NCI-H748 (cell line): ENCODE measurements around the gene FECH.
"Not testable (repeated sequence)": the region's sequence is repeated elsewhere in the genome, so short reads cannot be mapped to it uniquely, and the experiment has no call there.

Source experiments
- DNase-seq: peaks from one replicate; lab custom pipeline; 2025; ENCODE audit not compliant: unreplicated experiment; lab: John Stamatoyannopoulos, UW

Gene FECH

DNA sequence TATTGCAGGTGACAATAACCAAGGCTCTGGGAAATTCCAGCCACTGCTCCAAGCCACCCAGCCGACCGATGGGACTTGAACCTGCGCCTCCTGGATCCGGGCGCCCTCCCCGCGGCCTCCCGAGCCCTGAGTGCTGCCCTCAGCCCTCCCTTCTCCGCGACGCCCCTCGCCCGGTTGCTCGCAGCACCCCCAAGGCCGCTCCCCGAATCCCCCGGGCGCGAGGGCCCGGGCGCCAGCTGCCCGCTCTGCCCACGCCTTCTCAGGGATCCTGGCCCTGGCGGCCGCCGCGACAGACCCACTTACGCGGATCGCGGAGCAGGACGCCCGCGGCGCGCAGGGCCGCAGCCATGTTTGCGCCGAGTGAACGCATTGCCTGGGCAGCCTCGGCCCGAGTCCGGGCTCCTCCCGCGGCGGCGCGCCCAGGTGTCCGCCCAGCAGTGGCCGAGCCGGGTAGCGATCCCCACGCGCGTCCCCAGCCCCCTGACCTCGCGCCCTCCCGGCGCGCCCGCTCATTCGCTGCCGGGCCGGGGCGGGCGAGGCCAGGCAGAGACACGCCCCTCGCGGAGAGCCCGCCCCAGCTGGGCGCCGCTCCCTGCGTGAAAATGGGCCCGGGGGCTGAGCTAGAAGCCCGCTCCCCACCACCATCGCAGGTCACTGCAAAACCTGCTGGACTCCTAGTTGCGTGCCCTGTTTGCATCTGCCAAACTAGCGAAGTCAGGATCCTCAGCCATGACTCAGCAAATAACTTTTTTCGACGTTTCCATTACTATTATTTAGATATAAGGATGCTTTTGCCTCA is at the start of gene FECH:
Gene FECH, minus strand, starts transcription at position 452 of the 799 bp plus-strand sequence. Its CDS starts 82 bp downstream, at position 370.
- DNase-seq: peak; percentile 77

DNA sequence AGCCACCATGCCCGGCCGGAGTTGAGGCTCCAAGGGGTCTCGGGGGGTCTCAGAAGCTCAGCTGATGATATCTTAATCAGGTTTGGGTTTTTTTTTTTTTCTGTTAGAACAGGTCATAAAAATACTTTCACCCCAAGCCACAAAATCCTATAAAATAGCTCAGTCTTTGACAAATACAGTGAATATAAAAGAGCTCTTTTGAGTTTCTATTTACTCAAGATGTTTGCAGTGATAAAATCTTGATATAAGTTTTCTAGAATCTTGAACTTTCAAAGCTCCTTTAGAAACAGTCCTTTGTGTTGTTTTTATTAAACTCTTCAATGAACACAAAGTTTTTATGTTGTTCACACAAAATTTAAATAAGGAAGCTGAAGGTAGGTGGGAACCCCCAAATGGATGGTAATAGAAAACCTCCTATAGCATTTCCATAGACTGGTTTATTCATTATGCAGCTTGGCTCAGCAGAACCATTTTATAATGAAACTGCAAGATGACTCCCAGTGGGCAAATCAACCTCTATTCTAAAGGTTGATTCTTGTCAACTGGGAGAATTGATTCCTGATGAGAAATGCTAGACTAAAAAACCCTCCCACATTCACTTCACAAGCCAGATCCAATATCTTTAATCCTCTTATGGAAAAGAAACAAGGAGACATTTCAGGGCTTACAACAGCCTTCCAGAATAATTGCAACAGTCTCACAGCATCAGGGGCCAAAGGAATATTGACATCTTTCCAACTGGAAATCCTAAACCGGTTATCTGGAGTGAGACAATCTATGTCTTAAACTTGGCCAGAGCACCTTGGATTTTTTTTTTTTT is 48.7 kb upstream of the FECH start:
- no peak for DNase-seq

GRCh38 chr18:57631697-57632096 is 45.2 kb upstream of the FECH start:
- no peak for DNase-seq

GRCh38 chr18:57630754-57631595 is 44.5 kb upstream of the FECH start:
- DNase-seq: no peak

GRCh38 chr18:57630002-57630753 is 43.7 kb upstream of the FECH start:
- DNase-seq: peak; percentile 97

GRCh38 chr18:57629422-57629821 is 42.9 kb upstream of the FECH start:
- no peak for DNase-seq

- no peak for DNase-seq
Observed at GRCh38 chr18:57627488-57627887, 41.0 kb upstream of the FECH start.

- no peak for DNase-seq
Observed at GRCh38 chr18:57624988-57625387, 38.5 kb upstream of the FECH start.

DNA sequence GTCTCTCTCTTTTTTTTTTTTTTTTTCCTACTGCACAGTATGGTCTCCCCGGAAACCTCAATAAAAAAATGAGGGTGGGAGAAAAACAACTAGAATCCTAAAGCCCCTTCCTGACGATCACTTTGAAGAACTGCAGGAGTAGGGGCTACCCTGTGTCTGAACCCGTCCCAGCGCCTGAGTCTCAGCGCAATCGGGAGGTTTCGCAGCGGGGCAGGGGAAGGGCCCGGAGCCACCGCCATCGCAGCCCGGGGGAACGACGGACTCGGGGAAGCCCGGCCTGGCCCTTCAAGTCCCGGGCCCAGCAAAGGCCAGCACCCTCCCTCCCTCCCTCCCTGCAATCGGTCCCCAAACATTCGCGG is 34.7 kb upstream of the FECH start:
- peak; percentile 50 for DNase-seq

DNA sequence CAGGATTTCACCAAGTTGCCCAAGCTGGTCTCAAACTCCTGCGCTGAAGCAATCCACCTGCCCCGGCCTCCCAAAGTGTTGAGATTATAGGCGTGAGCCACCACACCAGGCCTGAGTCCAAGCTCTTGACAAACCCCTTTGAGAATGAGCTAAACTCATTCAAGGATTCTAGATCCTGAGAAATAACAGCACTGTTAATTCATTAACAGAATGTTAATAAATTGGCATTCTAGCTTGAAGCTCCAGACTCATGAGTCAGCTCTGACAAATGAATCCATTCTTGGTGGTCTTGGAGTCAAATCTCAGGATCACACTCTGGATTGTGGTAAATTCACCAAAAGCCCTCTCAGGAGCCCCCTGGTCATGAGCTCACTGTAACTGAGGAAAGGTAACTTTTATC is 33.4 kb upstream of the FECH start:
- DNase-seq: no peak

DNA sequence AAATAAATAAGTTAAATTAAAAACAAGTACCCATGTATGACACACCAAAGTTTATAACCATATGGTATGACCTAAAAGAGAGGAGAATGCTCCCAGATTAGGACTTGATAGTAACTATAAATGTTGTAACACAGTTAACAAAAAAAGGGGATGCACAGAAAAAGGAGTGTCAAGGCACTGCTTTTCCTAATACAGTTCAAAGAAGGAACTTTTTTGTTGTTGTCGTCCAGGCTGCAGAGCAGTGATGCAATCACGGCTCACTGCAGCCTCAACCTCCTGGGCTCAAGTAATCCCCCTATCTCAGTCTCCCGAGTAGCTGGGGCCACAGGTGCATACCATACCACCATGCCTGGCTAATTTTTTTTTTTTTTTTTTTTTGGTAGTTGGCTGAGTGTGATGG is 32.4 kb upstream of the FECH start:
- no peak for DNase-seq

- DNase-seq: no peak
Observed at GRCh38 chr18:57603871-57604270, 17.4 kb upstream of the FECH start.

- DNase-seq: no peak
Observed at GRCh38 chr18:57595347-57595746, 8.8 kb upstream of the FECH start.

DNA sequence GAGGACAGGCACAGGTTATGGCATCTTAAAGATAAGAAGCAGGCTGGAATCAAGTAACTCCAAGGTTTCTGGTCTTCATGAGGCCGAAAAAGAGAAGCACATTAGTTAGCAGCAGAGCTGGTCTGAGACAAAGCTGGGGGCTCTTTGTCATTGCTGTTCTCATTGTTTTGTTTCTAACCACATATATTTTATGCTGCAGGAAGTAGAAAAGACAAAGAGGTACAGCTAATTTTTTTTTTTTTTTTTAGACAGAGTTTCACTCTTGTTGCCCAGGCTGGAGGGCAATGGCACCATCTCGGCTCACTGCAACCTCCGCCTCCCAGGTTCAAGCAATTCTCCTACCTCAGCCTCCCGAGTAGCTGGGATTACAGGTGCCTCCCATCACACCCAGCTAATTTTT is 6.2 kb upstream of the FECH start:
- DNase-seq: not testable (repeated sequence)

GRCh38 chr18:57589161-57589560 is 2.7 kb upstream of the FECH start:
- no peak for DNase-seq

- DNase-seq: no peak
Observed at GRCh38 chr18:57587098-57587661, 678 bp upstream of the FECH start.

DNA sequence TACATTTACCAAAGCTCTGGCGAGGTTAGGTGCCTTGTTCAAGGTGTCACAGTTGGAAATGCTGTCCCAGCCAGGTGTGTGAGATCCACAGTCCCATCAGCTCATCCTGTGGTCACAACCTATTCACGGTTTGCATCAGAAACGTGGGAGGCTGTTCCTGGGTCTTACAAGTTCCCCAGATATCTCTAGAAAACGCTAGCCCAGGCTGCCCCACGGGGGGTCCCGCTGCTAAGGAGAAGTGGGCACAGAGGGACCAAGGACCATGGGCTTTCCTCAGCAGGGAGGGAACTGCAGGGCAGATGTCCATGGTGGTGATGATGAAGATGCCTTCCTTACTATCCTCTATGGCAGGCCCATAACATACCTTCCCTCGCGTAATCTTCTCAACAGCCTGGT is 649 bp downstream of the FECH start:
- DNase-seq: peak; percentile 61

DNA sequence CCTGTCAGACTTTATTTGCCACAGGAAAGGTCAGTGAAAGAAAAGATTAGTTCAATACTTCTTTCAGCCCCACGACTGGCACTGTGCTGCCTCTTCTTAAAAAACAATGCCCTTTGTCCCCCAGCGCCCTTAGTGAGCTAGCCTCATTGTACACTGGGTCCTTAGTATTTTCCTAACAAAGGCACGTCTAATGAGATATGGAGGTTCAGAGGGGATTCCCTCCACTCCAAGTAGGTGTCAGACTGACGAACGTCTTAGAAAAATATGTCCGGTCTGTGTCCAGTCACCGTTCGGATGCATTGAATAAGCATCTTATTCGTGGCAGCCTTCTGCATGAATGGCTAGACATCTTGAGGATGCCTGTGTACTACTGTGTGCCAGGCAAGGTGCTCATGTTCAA is 1.1 kb downstream of the FECH start:
- peak; percentile 33 for DNase-seq

GRCh38 chr18:57584444-57584843 is 2.1 kb downstream of the FECH start:
- DNase-seq: no peak

DNA sequence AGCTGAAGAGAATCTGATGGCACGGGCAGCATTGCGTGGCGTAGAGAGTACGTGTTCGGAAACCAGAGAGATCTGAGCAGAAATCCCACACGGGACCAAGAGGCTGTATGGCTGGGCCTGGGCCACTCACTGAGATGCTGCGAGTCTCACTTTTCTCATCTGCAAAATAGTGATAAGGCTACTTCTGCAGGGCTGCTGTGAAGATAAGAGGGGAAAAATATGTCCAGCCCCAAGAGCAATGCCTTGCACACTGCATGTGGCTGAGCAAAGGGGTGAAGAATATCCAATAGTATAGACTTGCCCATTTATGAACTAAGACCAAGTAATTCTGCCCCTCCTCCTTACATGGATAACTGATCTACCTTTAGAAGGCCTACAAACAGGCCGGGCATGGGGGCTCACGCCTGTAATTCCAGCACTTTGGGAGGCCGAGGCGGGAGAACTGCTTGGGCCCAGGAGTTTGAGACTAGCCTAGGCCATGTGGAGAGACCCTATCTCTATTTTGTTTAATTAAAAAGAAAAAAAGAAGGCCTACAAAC is 3.1 kb downstream of the FECH start:
- no peak for DNase-seq
